ENCODE results near the gene OASL.

DNA sequence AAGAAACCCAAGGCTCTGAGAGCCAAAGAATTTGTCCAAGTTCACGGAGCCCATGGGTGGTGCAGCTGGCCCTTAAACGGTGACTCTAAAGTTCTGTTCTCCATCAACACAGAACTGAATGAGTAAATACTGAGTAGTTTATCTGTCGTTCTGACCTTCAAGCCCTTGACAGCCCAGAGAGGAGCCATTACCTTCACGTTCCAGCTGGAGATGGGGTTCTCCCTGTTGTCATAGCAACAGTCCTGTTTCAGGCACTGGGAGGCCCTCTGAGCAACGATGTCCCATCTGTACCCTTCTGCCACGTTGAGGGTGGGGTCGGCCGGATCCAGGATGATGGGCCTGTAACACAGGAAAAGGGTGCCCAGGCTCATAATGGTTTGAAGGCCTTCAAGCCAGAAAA is 15.2 kb downstream of the OASL start:
- TF ChIP-seq, protein P1, sequence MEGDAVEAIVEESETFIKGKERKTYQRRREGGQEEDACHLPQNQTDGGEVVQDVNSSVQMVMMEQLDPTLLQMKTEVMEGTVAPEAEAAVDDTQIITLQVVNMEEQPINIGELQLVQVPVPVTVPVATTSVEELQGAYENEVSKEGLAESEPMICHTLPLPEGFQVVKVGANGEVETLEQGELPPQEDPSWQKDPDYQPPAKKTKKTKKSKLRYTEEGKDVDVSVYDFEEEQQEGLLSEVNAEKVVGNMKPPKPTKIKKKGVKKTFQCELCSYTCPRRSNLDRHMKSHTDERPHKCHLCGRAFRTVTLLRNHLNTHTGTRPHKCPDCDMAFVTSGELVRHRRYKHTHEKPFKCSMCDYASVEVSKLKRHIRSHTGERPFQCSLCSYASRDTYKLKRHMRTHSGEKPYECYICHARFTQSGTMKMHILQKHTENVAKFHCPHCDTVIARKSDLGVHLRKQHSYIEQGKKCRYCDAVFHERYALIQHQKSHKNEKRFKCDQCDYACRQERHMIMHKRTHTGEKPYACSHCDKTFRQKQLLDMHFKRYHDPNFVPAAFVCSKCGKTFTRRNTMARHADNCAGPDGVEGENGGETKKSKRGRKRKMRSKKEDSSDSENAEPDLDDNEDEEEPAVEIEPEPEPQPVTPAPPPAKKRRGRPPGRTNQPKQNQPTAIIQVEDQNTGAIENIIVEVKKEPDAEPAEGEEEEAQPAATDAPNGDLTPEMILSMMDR (conservative IDR thresholded peaks at IDR 0.05; ENCODE audit: low read length): no peak
- no peak for TF ChIP-seq EZH2phosphoT487 (IDR thresholded peaks at IDR 0.05; ENCODE audit: borderline replicate concordance)
